IMR-90 (cell line): Measurements from ENCODE around the gene OPCML. TPM values are rescaled to one million over a fixed set of nuclear protein-coding genes. Genes with fewer than 3 reads are reported as not detected.

Source experiments
- ATAC-seq: fragments of 200-7000 bp; cut with Tn5 transposase; 2 replicates; pipeline ENCODE4 v1.9.1; 2020; ENCODE audit warnings: low read depth, mild to moderate bottlenecking, moderate library complexity
- BruUV-seq: library from RNA; stranded (reverse); fragments of 400-500 nt; replicated peaks from 2 replicates; lab custom pipeline; 2021; lab: Mats Ljungman, UMichigan
- CTCF ChIA-PET: fragments of 300-600 bp; formaldehyde crosslinking; extraction: SDS; loops from one replicate; lab custom pipeline; 2021; ENCODE audit warnings: antibody characterized with exemption; lab: Yijun Ruan, JAX
- POLR2A ChIA-PET: fragments of 300-600 bp; sonication (Branson Sonifier 250); formaldehyde crosslinking; loops from one replicate; lab custom pipeline; 2022; ENCODE audit warnings: antibody characterized with exemption; ENCODE audit not compliant: unreplicated experiment; lab: Charles Lee
- DNase-seq: peaks from one replicate; pipeline ENCODE4 v3.0.0; 2013
- H2AFZ ChIP-seq: replicated peaks from 2 replicates; pipeline ENCODE3; 2013; ENCODE audit warnings: low read length, mild to moderate bottlenecking; ENCODE audit not compliant: poor library complexity
- H2AK5ac ChIP-seq: 2 replicates; pipeline ENCODE4 v1.6.1; 2013; ENCODE audit warnings: low read depth, low read length, inconsistent platforms
- H2AK9ac ChIP-seq: replicated peaks from 2 replicates; pipeline ENCODE3; 2013; ENCODE audit warnings: mild to moderate bottlenecking, low read depth, low read length, moderate library complexity; ENCODE audit not compliant: poor library complexity
- H2BK120ac ChIP-seq: 2 replicates; pipeline ENCODE4 v1.6.1; 2013; ENCODE audit warnings: low read depth, low read length, inconsistent platforms
- H2BK15ac ChIP-seq: 3 replicates; pipeline ENCODE4 v1.6.1; 2013; ENCODE audit warnings: low read depth, low read length, inconsistent platforms
- H2BK20ac ChIP-seq: 2 replicates; pipeline ENCODE4 v1.6.1; 2013; ENCODE audit warnings: low read depth, mild to moderate bottlenecking, inconsistent platforms, low read length, moderate library complexity
- H2BK5ac ChIP-seq: 2 replicates; pipeline ENCODE4 v1.6.1; 2013; ENCODE audit warnings: mild to moderate bottlenecking, low read depth, low read length, inconsistent platforms; ENCODE audit not compliant: poor library complexity, severe bottlenecking
- H3K14ac ChIP-seq: replicated peaks from 2 replicates; pipeline ENCODE4 v1.6.1; 2013; ENCODE audit warnings: low read depth, low read length, inconsistent platforms
- H3K18ac ChIP-seq: 2 replicates; pipeline ENCODE4 v1.6.1; 2013; ENCODE audit warnings: low read depth, low read length, control low read depth
- H3K23ac ChIP-seq: 2 replicates; pipeline ENCODE4 v1.6.1; 2013; ENCODE audit warnings: low read depth, low read length, inconsistent platforms
- H3K27ac ChIP-seq: 2 replicates; pipeline ENCODE4 v1.5.1; 2013; ENCODE audit warnings: mild to moderate bottlenecking, control low read depth, low read length; ENCODE audit not compliant: insufficient read depth
- H3K27me3 ChIP-seq: 2 replicates; pipeline ENCODE4 v1.6.1; 2013; ENCODE audit warnings: low read length; ENCODE audit not compliant: control insufficient read depth, insufficient read depth
- H3K36me3 ChIP-seq: 2 replicates; pipeline ENCODE4 v1.6.1; 2013; ENCODE audit warnings: low read length, mixed read lengths; ENCODE audit not compliant: control insufficient read depth, insufficient read depth
- H3K4ac ChIP-seq: 2 replicates; pipeline ENCODE4 v1.6.1; 2013; ENCODE audit warnings: low read depth, low read length, inconsistent platforms
- H3K4me1 ChIP-seq: 2 replicates; pipeline ENCODE4 v1.6.1; 2013; ENCODE audit warnings: low read length, mixed read lengths; ENCODE audit not compliant: control insufficient read depth, insufficient read depth
- H3K4me2 ChIP-seq: 2 replicates; pipeline ENCODE4 v1.6.1; 2013; ENCODE audit warnings: low read depth, mild to moderate bottlenecking, control low read depth, low read length, moderate library complexity
- H3K4me3 ChIP-seq: 2 replicates; pipeline ENCODE4 v1.5.1; 2013; ENCODE audit warnings: low read depth, mild to moderate bottlenecking, control low read depth, low read length, moderate library complexity; ENCODE audit not compliant: insufficient read depth
- H3K56ac ChIP-seq: 2 replicates; pipeline ENCODE4 v1.6.1; 2013; ENCODE audit warnings: low read length, inconsistent platforms; ENCODE audit not compliant: insufficient read depth; ENCODE audit errors: extremely low read depth
- H3K79me1 ChIP-seq, 2 experiments: 2 replicates each; pipeline ENCODE4 v1.6.1; 2013; ENCODE audit warnings: low read length in 2 of 2, inconsistent platforms in 1 of 2, low read depth in 1 of 2
- H3K9ac ChIP-seq: 2 replicates; pipeline ENCODE4 v1.6.1; 2013; ENCODE audit warnings: low read depth, low read length, control low read depth
- H3K9me1 ChIP-seq: 2 replicates; pipeline ENCODE4 v1.6.1; 2013; ENCODE audit warnings: low read length, inconsistent platforms; ENCODE audit not compliant: insufficient read depth
- H3K9me3 ChIP-seq: 2 replicates; pipeline ENCODE4 v1.6.1; 2013; ENCODE audit warnings: low read length; ENCODE audit not compliant: control insufficient read depth, insufficient read depth
- H4K20me1 ChIP-seq: 2 replicates; pipeline ENCODE4 v1.6.1; 2013; ENCODE audit warnings: low read length, inconsistent platforms; ENCODE audit not compliant: insufficient read depth
- H4K5ac ChIP-seq: 2 replicates; pipeline ENCODE4 v1.6.1; 2013; ENCODE audit warnings: mild to moderate bottlenecking, low read depth, low read length, control low read depth
- H4K8ac ChIP-seq, 2 experiments: 2 replicates each; pipeline ENCODE4 v1.6.1; 2013; ENCODE audit warnings: low read depth in 2 of 2, low read length in 2 of 2, control low read depth in 1 of 2, inconsistent platforms in 1 of 2
- H4K91ac ChIP-seq: 2 replicates; pipeline ENCODE4 v1.6.1; 2013; ENCODE audit warnings: low read depth, low read length, inconsistent platforms; ENCODE audit not compliant: insufficient read depth
- CEBPB ChIP-seq: IDR thresholded peaks from 2 replicates; pipeline ENCODE4 v1.6.1; 2012; ENCODE audit warnings: low read depth, low read length, improper control_type of control experiment
- CHD1 ChIP-seq: IDR thresholded peaks from 2 replicates; pipeline ENCODE4 v1.6.1; 2012; ENCODE audit warnings: low read depth, low read length, improper control_type of control experiment
- MAFK ChIP-seq: IDR thresholded peaks from 2 replicates; pipeline ENCODE4 v1.6.1; 2012; ENCODE audit warnings: low read depth, low read length, improper control_type of control experiment
- RCOR1 ChIP-seq: IDR thresholded peaks from 2 replicates; pipeline ENCODE4 v1.6.1; 2012; ENCODE audit warnings: mild to moderate bottlenecking, low read length, improper control_type of control experiment; ENCODE audit not compliant: insufficient replicate concordance
- SMC3 ChIP-seq: fragments of 150-350 bp; IDR thresholded peaks from 2 replicates; pipeline ENCODE4 v1.6.1; 2016; ENCODE audit warnings: low read depth, mild to moderate bottlenecking, antibody characterized with exemption, low read length, moderate library complexity
- WGBS, 2 experiments: methylation state at CpG; one replicate each; pipeline versions ENCODE4 v1.1.5 to v1.1.7; 2013; ENCODE audit warnings: missing lambda C conversion rate in 2 of 2; ENCODE audit not compliant: insufficient read length in 1 of 2; ENCODE audit errors: extremely low coverage in 2 of 2; 5-methylcytosine and 5-hydroxymethylcytosine counted together
- dilution Hi-C: fragments of 300-500 bp; cut with HindIII; formaldehyde crosslinking; loops from one replicate; pipeline ENCODE4 v1.14.3; 2018; ENCODE audit warnings: low sequenced_read_pairs; ENCODE audit not compliant: unreplicated experiment
- in situ Hi-C: fragments of 300-500 bp; cut with MboI; formaldehyde crosslinking; loops from 3 replicates; pipeline ENCODE4 v1.14.3; 2019; ENCODE audit warnings: low sequenced_read_pairs, inconsistent platforms, mixed read lengths
- intact Hi-C: fragments of 100-400 bp; cut with micrococcal nuclease; formaldehyde crosslinking; loops from 2 replicates; pipeline ENCODE4 v1.10.0; 2022
- polyA plus RNA-seq, 3 experiments: library from polyadenylated mRNA; depleted of rRNA; stranded (reverse); fragments of >200 nt; gene quantifications; 2 replicates each; pipeline ENCODE4 v1.2.3, GENCODE V29; 2012; ENCODE audit warnings: low replicate concordance in 1 of 3
- total RNA-seq: library from RNA; depleted of rRNA; stranded (reverse); fragments of >200 nt; gene quantifications from 2 replicates; pipeline ENCODE4 v1.2.3, GENCODE V29; 2012
- TF ChIP-seq, protein P1 (sequence below): fragments of 150-350 bp; IDR thresholded peaks from 2 replicates; pipeline ENCODE4 v1.6.1; 2017; ENCODE audit warnings: mild to moderate bottlenecking, antibody characterized with exemption, low read length, low read depth

Gene OPCML
- total and polyA plus RNA-seq, 2 of the 4 experiments (the other 2 are of a cell fraction): under 0.01 to 2.6 TPM

GRCh38 chr11:132904091-132904490 is 628.2 kb downstream of the OPCML start:
- H3K4ac ChIP-seq: no peak overlapping the region
- H3K56ac ChIP-seq: no peak overlapping the region
- intact Hi-C loops: no loop called here
- H3K4me1 ChIP-seq: no peaks in the 10 kb centered on the region
- H3K27ac ChIP-seq: no peak overlapping the region
- no peak overlapping the region for H3K18ac ChIP-seq
- dilution Hi-C loops: no loop called here
- BruUV-seq: no TSS peak
- no peak overlapping the region for H3K9ac ChIP-seq
- H2AK5ac ChIP-seq: no peak overlapping the region
- no peaks in the 10 kb centered on the region for H3K9me3 ChIP-seq
- H2BK15ac ChIP-seq: no peak overlapping the region
- ATAC-seq (no peak), DNase-seq (no peak)
- H4K91ac ChIP-seq: no peak overlapping the region
- no peak overlapping the region for H2AK9ac ChIP-seq
- POLR2A ChIA-PET: no interaction called here
- TF ChIP-seq CEBPB (no peak), CHD1 (no peak), SMC3 (no peak), RCOR1 (no peak), MAFK (no peak)
- TF ChIP-seq, protein P1, sequence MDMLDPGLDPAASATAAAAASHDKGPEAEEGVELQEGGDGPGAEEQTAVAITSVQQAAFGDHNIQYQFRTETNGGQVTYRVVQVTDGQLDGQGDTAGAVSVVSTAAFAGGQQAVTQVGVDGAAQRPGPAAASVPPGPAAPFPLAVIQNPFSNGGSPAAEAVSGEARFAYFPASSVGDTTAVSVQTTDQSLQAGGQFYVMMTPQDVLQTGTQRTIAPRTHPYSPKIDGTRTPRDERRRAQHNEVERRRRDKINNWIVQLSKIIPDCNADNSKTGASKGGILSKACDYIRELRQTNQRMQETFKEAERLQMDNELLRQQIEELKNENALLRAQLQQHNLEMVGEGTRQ: no peak
- in situ Hi-C loops: no loop called here
- H2AFZ ChIP-seq: no peak overlapping the region
- no peaks in the 10 kb centered on the region for H3K36me3 ChIP-seq
- no peak overlapping the region for H3K4me2 ChIP-seq
- no peak overlapping the region for H3K23ac ChIP-seq
- no peaks in the 10 kb centered on the region for H4K20me1 ChIP-seq
- H3K4me3 ChIP-seq: no peak overlapping the region
- no peaks in the 10 kb centered on the region for H3K27me3 ChIP-seq
- H2BK20ac ChIP-seq: no peak overlapping the region
- H3K79me1 ChIP-seq: no peaks in the 10 kb centered on the region
- no peak overlapping the region for H2BK5ac ChIP-seq
- H3K9me1 ChIP-seq: no peaks in the 10 kb centered on the region
- H4K5ac ChIP-seq: no peak overlapping the region
- no peak overlapping the region for H3K14ac ChIP-seq
- H4K8ac ChIP-seq: no peak overlapping the region
- CTCF ChIA-PET: no interaction called here
- no peak overlapping the region for H2BK120ac ChIP-seq
- no CpG with 5 or more reads among the region's 1 CpG for WGBS, 2 experiments
